ENCODE results near the gene EXOC4.

DNA sequence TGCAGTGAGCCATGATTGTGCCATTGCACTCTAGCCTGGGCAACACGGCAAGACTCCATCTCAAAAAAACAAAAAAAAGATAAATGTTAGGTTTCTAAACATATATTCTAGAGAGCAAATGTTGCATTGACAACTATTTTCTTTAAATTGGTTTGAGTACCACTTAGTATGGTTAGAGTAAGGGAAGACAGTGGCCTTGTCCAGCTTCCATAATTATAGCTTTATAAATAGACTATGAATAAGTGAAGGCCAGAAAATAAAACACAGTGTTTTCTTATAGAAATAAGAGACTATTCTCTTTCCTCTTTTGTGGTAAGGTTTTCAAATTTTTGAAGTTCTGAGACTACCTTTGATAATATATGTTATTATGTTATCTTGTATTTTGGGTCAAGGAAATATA, 50.5 kb downstream of the EXOC4 start:
- TF ChIP-seq CTCF (IDR thresholded peaks at IDR 0.05) = no peak
- no peak for TF ChIP-seq POLR2A (IDR thresholded peaks at IDR 0.05)

All from lower leg skin (tissue), 3 donors.